GM12864 (cell line): ENCODE measurements around the gene TMEM143.

Experiments used
- DNase-seq: peaks from one replicate; pipeline ENCODE4 v3.0.0-alpha.2; 2011; ENCODE audit warnings: low read depth
- H3K4me3 ChIP-seq: 2 replicates; pipeline ENCODE4 v1.5.1; 2011; ENCODE audit warnings: mild to moderate bottlenecking, low read depth, low read length, control low read depth
- TF ChIP-seq, protein P1 (sequence below): IDR thresholded peaks from 2 replicates; pipeline ENCODE4 v1.5.1; 2011; ENCODE audit warnings: low read depth, mild to moderate bottlenecking, moderate library complexity, low read length, control low read depth, inconsistent platforms; ENCODE audit errors: missing control alignments

The TMEM143 gene

DNA sequence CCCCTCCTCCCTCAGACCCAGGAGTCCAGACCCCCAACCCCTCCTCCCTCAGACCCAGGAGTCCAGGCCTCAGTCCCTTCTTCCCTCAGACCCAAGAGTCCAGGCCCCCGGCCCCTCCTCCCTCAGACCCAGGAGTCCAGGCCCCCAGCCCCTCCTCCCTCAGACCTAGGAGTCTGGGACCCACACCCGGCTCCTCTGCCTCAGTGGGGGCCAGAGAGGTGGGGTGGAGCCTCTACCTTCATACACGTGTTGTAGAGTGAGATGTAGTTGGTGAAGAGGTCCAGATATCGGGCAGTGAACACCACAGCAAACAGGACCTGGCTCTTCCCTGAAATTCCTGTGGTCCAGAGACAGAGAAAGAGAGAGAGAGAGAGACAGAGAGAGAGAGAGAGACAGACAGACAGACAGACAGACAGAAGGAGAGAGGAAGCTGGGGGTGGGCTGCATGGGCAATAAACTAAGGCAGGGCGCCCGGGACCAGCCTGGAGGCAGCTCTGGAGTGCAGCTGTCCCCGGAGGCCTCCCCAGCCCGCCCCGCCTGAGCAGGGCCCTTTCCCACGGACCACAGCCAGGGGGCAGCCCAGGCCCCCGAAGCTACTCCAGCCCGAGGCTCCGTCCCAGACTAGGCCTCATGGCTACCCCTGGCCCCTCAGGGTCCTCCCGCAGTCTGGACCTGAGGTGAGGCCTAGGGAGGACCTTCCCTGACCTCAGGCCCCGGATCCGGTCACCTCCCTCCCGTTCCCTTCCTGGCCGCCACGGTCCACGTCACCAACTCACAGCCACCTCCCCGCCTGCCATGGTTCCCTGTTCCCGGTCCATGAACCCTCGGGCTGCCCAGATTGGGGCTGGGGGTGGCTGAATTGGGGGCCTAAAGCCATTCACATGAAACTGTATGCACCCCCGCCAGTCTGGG lies 26.7 kb upstream of the TMEM143 start:
- no peak for DNase-seq
- peak overlapping the region; percentile 86 for H3K4me3 ChIP-seq
- TF ChIP-seq, protein P1, sequence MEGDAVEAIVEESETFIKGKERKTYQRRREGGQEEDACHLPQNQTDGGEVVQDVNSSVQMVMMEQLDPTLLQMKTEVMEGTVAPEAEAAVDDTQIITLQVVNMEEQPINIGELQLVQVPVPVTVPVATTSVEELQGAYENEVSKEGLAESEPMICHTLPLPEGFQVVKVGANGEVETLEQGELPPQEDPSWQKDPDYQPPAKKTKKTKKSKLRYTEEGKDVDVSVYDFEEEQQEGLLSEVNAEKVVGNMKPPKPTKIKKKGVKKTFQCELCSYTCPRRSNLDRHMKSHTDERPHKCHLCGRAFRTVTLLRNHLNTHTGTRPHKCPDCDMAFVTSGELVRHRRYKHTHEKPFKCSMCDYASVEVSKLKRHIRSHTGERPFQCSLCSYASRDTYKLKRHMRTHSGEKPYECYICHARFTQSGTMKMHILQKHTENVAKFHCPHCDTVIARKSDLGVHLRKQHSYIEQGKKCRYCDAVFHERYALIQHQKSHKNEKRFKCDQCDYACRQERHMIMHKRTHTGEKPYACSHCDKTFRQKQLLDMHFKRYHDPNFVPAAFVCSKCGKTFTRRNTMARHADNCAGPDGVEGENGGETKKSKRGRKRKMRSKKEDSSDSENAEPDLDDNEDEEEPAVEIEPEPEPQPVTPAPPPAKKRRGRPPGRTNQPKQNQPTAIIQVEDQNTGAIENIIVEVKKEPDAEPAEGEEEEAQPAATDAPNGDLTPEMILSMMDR: peak; percentile 56

DNA sequence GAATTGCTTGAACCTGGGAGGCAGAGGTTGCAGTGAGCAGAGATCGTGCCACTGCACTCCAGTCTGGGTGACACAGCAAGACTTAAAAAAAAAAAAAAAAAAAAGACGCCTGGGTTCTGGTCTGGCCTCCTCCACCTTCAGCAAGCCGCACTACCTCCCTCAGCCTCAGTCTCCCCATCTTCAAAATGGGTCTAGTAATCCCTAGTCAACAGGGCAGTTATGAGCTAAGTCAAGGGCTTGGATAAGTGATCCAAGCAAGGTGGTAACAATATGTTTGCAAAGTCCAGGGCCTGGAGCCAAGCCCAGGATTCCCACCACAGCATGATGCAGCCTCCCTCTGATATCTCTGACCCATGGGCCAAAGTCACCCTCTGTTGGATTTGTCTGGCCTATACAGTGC lies 23.2 kb upstream of the TMEM143 start:
- no peak for DNase-seq
- no peak overlapping the region for H3K4me3 ChIP-seq
- TF ChIP-seq, protein P1: no peak

DNA sequence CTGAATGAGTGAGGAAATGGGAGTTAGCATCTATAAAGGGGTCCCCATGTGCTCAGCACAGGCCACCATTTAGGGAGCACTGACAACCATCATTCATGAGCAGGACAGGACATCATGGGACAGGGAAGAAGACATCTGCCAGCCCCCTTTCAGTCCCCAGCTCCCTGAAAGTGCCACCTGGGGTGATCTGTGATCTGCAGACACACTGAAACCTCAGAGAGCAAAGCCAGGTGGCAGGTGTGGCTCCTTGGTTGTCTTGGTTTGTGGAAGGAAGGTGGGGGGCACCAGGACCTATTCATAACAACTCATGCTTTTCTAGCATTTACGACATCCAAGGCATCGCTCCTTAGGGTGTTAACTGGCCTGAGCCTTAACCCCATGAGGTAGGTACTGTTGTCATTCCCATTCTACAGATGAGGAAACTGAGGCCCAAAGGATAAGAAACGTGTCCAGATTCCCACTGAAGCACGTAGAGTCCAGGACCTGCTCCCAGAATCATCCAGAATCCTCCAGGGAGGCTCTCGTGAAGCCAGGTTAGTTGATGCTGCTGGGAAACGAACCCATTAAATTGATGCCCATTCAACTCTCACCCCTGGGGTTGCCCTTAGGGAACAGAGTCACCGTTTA lies 21.8 kb upstream of the TMEM143 start:
- TF ChIP-seq, protein P1: no peak
- H3K4me3 ChIP-seq: no peak overlapping the region
- no peak for DNase-seq

DNA sequence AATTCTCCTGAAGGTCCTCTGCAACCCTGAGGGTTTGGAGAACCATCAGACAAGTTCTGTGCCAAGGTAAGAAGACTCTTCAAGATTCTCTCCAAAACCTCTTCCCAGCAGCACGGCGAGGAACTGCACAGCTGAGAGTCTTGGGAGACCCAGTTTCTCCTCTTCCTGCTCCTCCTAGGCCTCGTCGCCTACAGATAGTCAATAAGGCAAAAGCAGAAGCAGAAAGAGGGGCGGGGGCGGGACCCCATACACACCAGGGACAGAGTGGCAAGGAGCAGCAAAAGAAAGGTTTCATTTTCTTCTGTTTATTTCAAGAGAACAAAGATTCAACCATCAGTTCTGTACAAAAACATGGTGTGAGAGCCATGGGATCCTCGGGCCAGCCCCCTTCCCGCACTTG lies 18.5 kb upstream of the TMEM143 start:
- TF ChIP-seq, protein P1: no peak
- DNase-seq: no peak
- H3K4me3 ChIP-seq: no peak overlapping the region

DNA sequence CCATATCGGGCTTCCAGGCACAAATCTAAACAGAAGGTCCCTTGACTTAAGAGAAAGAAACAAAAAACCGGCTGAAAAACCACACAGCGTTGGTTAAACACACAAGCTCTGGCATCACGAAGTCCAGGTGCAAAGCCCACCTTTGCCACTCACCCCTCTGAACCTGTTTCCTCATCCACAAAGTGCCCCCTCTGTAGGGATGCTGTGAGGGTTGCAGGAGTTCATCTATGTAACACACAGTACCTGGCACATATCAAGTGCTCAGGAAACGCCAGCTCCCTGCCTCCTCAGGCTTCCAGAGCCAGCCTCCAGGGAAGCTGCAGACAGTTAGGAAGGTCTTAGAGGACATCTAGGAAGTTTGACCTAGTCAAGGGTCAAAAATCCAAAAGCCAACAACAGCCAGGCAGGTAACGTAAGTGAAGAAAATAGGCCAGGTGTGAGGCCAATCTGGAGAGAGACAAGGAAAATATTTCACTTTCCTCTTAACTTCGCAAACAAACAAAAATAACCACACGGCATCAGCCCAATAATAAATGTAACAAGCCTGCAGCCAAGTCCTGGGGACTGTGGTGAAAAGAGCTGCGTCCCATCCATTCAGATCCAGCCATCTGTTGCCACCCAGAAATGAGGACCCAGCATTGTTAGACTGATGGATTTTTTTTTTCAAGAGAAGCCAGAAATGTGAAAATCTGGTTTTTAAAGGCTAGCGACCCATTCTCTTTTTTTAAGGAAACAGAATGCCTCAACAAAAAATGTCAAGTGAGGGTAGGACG lies 17.6 kb upstream of the TMEM143 start:
- DNase-seq: no peak
- no peak overlapping the region for H3K4me3 ChIP-seq
- TF ChIP-seq, protein P1: no peak

DNA sequence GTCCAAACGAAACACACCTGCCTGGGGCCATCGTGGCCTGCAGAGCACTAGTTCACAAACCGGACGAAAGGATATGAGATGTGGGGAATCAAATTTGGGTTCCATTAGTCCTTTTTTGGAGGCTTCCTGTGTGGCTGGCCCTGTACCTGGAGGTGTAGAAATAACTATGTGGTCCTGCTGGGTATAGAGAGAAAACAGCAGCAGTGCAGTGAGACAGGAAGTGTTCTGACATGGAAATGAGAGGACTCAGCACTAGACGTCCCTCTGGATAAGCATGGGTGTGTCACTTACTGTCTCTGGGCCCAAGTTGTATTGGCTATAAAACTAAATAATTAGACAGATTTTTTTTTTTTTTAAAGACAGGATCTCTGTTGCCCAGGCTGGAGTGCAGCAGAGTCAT lies 15.3 kb upstream of the TMEM143 start:
- no peak for DNase-seq
- H3K4me3 ChIP-seq: no peak overlapping the region
- TF ChIP-seq, protein P1: no peak
